Bronchial epithelial cell (primary cell): ENCODE data around the gene CCDC188. TPM values are rescaled to one million over a fixed set of nuclear protein-coding genes. Genes with fewer than 3 reads are reported as not detected.

Source experiments
- DNase-seq: peaks from one replicate; pipeline ENCODE4 v3.0.0-alpha.2; 2010; ENCODE audit warnings: low read depth
- FAIRE-seq: peaks from 2 replicates; lab custom pipeline; 2011; peaks lifted over from hg19 to GRCh38; lab: Jason Lieb, UNC
- H3K27me3 ChIP-seq: 2 replicates; pipeline ENCODE4 v1.5.1; 2011; ENCODE audit warnings: low read length; ENCODE audit not compliant: control insufficient read depth, insufficient read depth
- H3K36me3 ChIP-seq: 2 replicates; pipeline ENCODE4 v1.5.1; 2011; ENCODE audit warnings: low read length; ENCODE audit not compliant: control insufficient read depth, insufficient read depth
- H3K4me3 ChIP-seq: 2 replicates; pipeline ENCODE4 v1.5.1; 2011; ENCODE audit warnings: mild to moderate bottlenecking, low read depth, low read length, control low read depth
- CTCF ChIP-seq: IDR thresholded peaks from 2 replicates; pipeline ENCODE4 v1.5.1; 2011; ENCODE audit warnings: mild to moderate bottlenecking, moderate library complexity, low read length, control low read depth, inconsistent platforms; ENCODE audit not compliant: insufficient read depth, severe bottlenecking
- total RNA-seq: library from RNA; depleted of rRNA; stranded (reverse); fragments of >200 nt; gene quantifications from 2 replicates; pipeline ENCODE4 v1.2.1, GENCODE V29; 2014

CCDC188 gene
- total RNA-seq, 1 donor from 2014 or later = not detected

GRCh38 chr22:20106205-20106848 is 44.5 kb downstream of the CCDC188 start:
- no peak for FAIRE-seq
- DNase-seq = no peak
- no peaks in the 10 kb centered on the region for H3K27me3 ChIP-seq
- no peak overlapping the region for H3K4me3 ChIP-seq
- TF ChIP-seq CTCF = no peak
- peaks cover 50% of the 10 kb centered on the region for H3K36me3 ChIP-seq

- FAIRE-seq (no peak), DNase-seq (no peak)
- Histone ChIP-seq H3K4me3 (no peak overlapping the region), H3K27me3 (no peaks in the 10 kb centered on the region), H3K36me3 (peaks cover 50% of the 10 kb centered on the region)
- no peak for TF ChIP-seq CTCF
Measured at GRCh38 chr22:20105456-20106204, 45.2 kb downstream of the CCDC188 start.

DNA sequence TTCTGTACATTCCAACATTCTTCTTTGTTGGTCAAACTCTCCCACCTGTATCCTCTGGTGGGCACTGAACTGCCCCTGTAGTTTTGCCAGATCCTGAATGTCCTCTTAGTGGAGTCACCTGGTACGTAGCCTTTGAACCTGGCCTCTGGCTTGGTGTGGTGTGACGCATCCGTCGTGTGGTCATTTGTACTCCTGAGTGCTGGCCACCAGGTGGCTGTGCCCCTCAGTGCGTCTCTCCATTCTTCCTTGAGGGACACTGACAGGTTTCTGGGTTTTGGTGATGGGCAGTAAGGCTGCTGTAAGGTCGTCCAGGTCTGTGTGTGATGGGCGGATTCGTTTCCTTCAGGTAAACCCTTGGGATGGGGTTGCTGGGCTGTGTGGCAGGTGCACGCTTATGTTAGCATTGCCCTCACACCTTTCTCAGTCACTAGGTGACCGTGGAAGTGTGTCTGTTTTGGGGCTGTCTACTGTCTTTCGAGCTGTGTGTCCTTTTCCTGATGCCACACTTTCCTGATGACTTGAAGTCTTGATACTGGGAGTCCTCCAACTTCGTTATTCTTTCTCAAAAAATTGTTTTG is 48.6 kb downstream of the CCDC188 start:
- H3K36me3 ChIP-seq = peaks cover 41% of the 10 kb centered on the region
- no peak for TF ChIP-seq CTCF
- H3K27me3 ChIP-seq = no peaks in the 10 kb centered on the region
- no peak overlapping the region for H3K4me3 ChIP-seq
- peak; percentile 43 for FAIRE-seq
- no peak for DNase-seq

DNA sequence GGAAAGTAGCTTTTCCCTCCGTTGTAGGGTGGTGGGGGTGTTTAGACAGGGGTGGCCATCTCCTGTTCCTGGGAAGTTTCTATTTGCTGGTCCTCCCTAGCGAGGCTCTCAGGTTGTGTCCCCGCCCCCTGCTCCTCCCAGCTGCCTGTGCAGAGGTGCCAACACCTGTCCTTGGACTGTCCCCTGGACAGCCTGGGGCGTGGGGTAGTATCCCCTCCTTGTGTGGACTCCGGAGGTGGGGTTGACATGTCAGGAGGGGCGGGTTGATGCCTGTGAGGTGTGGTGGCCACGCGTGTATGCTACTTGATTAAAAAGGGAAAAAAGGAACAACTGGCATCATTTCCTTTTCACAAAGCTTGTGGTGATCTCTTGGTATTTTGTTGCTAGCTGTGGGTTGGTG is 49.2 kb downstream of the CCDC188 start:
- peaks cover 34% of the 10 kb centered on the region for H3K36me3 ChIP-seq
- no peak for TF ChIP-seq CTCF
- FAIRE-seq (no peak), DNase-seq (no peak)
- no peaks in the 10 kb centered on the region for H3K27me3 ChIP-seq
- H3K4me3 ChIP-seq = no peak overlapping the region

DNA sequence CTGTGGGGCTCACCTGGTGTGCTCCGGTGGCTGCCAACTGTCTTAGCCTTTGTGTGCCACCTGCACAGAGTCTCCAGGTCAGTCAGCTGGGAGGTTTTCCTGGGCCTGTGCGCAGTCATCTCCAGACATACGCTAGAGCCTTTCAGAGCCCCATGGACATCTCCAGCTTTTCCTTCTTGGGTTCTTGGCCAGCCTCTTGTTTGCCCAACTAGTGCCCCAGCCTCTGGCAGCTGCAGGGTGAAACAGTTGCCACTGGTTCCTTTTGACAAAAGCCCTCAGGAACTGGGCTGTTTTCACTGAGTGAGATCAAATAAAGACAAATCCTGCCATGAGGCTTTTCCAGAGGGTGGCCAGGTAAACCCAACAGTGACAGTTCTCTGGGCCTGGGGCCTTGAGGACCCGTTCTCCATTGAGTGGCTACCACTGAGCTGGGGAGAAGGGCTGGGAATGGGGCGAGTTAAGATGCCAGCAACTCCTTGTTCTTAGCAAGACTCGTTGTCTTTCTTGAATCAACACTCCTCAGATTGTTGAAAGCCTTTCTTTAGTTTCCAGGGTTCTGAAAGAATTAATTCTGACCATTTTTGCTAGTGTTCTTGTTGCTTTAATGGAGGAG is 51.6 kb downstream of the CCDC188 start:
- Histone ChIP-seq H3K27me3 (no peaks in the 10 kb centered on the region), H3K4me3 (no peak overlapping the region), H3K36me3 (peaks cover 24% of the 10 kb centered on the region)
- FAIRE-seq = no peak
- TF ChIP-seq CTCF = no peak
- DNase-seq = no peak

Other genes with a start within 250 kb of the CCDC188 start
- gene COMT, start 209.3 kb downstream of the CCDC188 start, total RNA-seq = 221 and 272 TPM in 2 replicates
- gene TXNRD2, start 209.2 kb downstream of the CCDC188 start, total RNA-seq = 12.9 and 19.1 TPM in 2 replicates
- gene ARVCF, start 134.2 kb downstream of the CCDC188 start, total RNA-seq = 19.2 and 23.2 TPM in 2 replicates
- gene TANGO2, start 129.9 kb downstream of the CCDC188 start, total RNA-seq = 41.6 and 44.2 TPM in 2 replicates
- gene DGCR8, start 70.8 kb downstream of the CCDC188 start, total RNA-seq = 30.5 and 39.8 TPM in 2 replicates
- 147 and 263 TPM in 2 replicates for gene RANBP1, start 35.0 kb downstream of the CCDC188 start, total RNA-seq
- gene TRMT2A, start 33.8 kb downstream of the CCDC188 start, total RNA-seq = 37.9 and 40.7 TPM in 2 replicates
- 4.1 and 6.6 TPM in 2 replicates for gene ZDHHC8, start 19.3 kb downstream of the CCDC188 start, total RNA-seq
- gene RTN4R, start 117.3 kb upstream of the CCDC188 start, total RNA-seq = 2.6 and 2.8 TPM in 2 replicates
- 27.4 and 37.5 TPM in 2 replicates for gene DGCR6L, start 169.0 kb upstream of the CCDC188 start, total RNA-seq
- 7.8 and 15.5 TPM in 2 replicates for gene ZNF74, start 243.1 kb upstream of the CCDC188 start, total RNA-seq